ENCODE measurements around the gene PPIF. TPM values are rescaled to one million over a fixed set of nuclear protein-coding genes. Genes with fewer than 3 reads are reported as not detected.

PPIF gene
- total RNA-seq, 2 experiments from 2014 or later, result 55.7 to 121 TPM

- DNase-seq (ENCODE audit: low spot score), result no peak
- H3K27ac ChIP-seq (ENCODE audit: low read depth, low read length, poor library complexity, severe bottlenecking), result no peak overlapping the region
- no peaks in the 10 kb centered on the region for H3K36me3 ChIP-seq (ENCODE audit: insufficient read depth, low read length)
- POLR2A ChIA-PET, result no interaction called here
- no peaks in the 10 kb centered on the region for H3K4me1 ChIP-seq (ENCODE audit: insufficient read depth, low read length, poor library complexity, severe bottlenecking)
- intact Hi-C loops (cut with micrococcal nuclease; ENCODE audit: unreplicated experiment), result no loop called here
- CTCF ChIA-PET (ENCODE audit: unreplicated experiment), result no interaction called here
- H3K79me2 ChIP-seq (ENCODE audit: insufficient read depth, low read depth, low read length), result no peaks in the 10 kb centered on the region
- no peak overlapping the region for H3K4me2 ChIP-seq (ENCODE audit: low read length)
- no TSS peak for BruUV-seq (replicated peaks)
- H3K4me3 ChIP-seq (ENCODE audit: low read depth, low read length, poor library complexity, severe bottlenecking), result no peak overlapping the region
- H3K9me2 ChIP-seq (ENCODE audit: insufficient read depth, low read length), result no peaks in the 10 kb centered on the region
- H3K9me3 ChIP-seq (ENCODE audit: low read length), result no peaks in the 10 kb centered on the region
- H2AFZ ChIP-seq (ENCODE audit: low read length), result no peak overlapping the region
- H4K20me1 ChIP-seq (ENCODE audit: insufficient read depth, low read length), result no peaks in the 10 kb centered on the region
- TF ChIP-seq EZH2phosphoT487 (IDR thresholded peaks at IDR 0.05; ENCODE audit: borderline replicate concordance, low read depth, low read length) (no peak), CTCF (conservative IDR thresholded peaks at IDR 0.05; ENCODE audit: low read length) (no peak)
These were observed 49.3 kb downstream of the PPIF start for GRCh38 chr10:79396520-79396919.

- Histone ChIP-seq H3K4me3 (ENCODE audit: low read depth, low read length, poor library complexity, severe bottlenecking) (no peak overlapping the region), H3K4me1 (ENCODE audit: insufficient read depth, low read length, poor library complexity, severe bottlenecking) (no peaks in the 10 kb centered on the region), H4K20me1 (ENCODE audit: insufficient read depth, low read length) (no peaks in the 10 kb centered on the region), H3K27ac (ENCODE audit: low read depth, low read length, poor library complexity, severe bottlenecking) (no peak overlapping the region), H3K79me2 (ENCODE audit: insufficient read depth, low read depth, low read length) (no peaks in the 10 kb centered on the region), H3K9me2 (ENCODE audit: insufficient read depth, low read length) (no peaks in the 10 kb centered on the region), H3K36me3 (ENCODE audit: insufficient read depth, low read length) (no peaks in the 10 kb centered on the region), H2AFZ (ENCODE audit: low read length) (no peak overlapping the region), H3K4me2 (ENCODE audit: low read length) (no peak overlapping the region), H3K9me3 (ENCODE audit: low read length) (no peaks in the 10 kb centered on the region)
- DNase-seq (ENCODE audit: low spot score), result no peak
- TF ChIP-seq CTCF (conservative IDR thresholded peaks at IDR 0.05; ENCODE audit: low read length), result no peak
- no peak for TF ChIP-seq EZH2phosphoT487 (IDR thresholded peaks at IDR 0.05; ENCODE audit: borderline replicate concordance, low read depth, low read length)
- no TSS peak for BruUV-seq (replicated peaks)
- ChIA-PET POLR2A (no interaction called here), CTCF (ENCODE audit: unreplicated experiment) (no interaction called here)
- intact Hi-C loops (cut with micrococcal nuclease; ENCODE audit: unreplicated experiment), result no loop called here
These were observed 49.8 kb downstream of the PPIF start for GRCh38 chr10:79397051-79397450.

- Histone ChIP-seq H3K4me3 (ENCODE audit: low read depth, low read length, poor library complexity, severe bottlenecking) (no peak overlapping the region), H3K4me2 (ENCODE audit: low read length) (no peak overlapping the region), H4K20me1 (ENCODE audit: insufficient read depth, low read length) (no peaks in the 10 kb centered on the region), H3K27ac (ENCODE audit: low read depth, low read length, poor library complexity, severe bottlenecking) (no peak overlapping the region), H3K79me2 (ENCODE audit: insufficient read depth, low read depth, low read length) (no peaks in the 10 kb centered on the region), H3K4me1 (ENCODE audit: insufficient read depth, low read length, poor library complexity, severe bottlenecking) (no peaks in the 10 kb centered on the region), H3K36me3 (ENCODE audit: insufficient read depth, low read length) (no peaks in the 10 kb centered on the region), H3K9me2 (ENCODE audit: insufficient read depth, low read length) (no peaks in the 10 kb centered on the region), H2AFZ (ENCODE audit: low read length) (no peak overlapping the region), H3K9me3 (ENCODE audit: low read length) (no peaks in the 10 kb centered on the region)
- POLR2A ChIA-PET, result no interaction called here
- intact Hi-C loops (cut with micrococcal nuclease; ENCODE audit: unreplicated experiment), result no loop called here
- no peak for DNase-seq (ENCODE audit: low spot score)
- TF ChIP-seq EZH2phosphoT487 (IDR thresholded peaks at IDR 0.05; ENCODE audit: borderline replicate concordance, low read depth, low read length) (no peak), CTCF (conservative IDR thresholded peaks at IDR 0.05; ENCODE audit: low read length) (no peak)
- CTCF ChIA-PET (ENCODE audit: unreplicated experiment), result no interaction called here
- BruUV-seq (replicated peaks), result no TSS peak
These were observed 50.5 kb downstream of the PPIF start for GRCh38 chr10:79397575-79398303.
